Effector CD4-positive, alpha-beta T cell (primary cell): Measurements from ENCODE around the gene BLOC1S1.

Source experiments
- DNase-seq: peaks from one replicate; pipeline ENCODE4 v3.0.0-alpha.2; 2020

The BLOC1S1 gene

DNA sequence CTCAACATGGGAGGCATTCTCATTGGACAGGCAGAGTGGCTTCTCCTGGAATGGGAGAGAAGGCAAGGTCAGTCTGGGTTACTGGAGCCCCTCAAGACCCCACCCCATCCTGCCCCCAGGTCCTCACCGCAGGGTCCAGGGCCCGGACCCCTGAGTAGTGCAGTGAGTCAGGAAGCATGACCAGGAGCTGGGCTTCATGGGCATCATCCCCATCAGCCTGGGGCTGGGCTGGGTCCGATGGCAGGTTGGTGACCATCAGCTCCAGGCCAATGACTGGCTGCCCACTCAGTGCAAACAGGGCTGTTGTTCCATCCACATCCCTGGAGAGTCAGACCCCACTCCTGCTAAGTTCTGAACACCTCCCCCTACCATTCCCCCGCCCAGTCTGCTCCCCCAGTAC, 21.2 kb upstream of the BLOC1S1 start:
- no peak for DNase-seq

GRCh38 chr12:55695349-55695748, 20.5 kb upstream of the BLOC1S1 start:
- DNase-seq, result no peak

- no peak for DNase-seq
Observed at GRCh38 chr12:55696141-55696540, 19.7 kb upstream of the BLOC1S1 start.

GRCh38 chr12:55696796-55697462, 18.9 kb upstream of the BLOC1S1 start:
- no peak for DNase-seq

DNA sequence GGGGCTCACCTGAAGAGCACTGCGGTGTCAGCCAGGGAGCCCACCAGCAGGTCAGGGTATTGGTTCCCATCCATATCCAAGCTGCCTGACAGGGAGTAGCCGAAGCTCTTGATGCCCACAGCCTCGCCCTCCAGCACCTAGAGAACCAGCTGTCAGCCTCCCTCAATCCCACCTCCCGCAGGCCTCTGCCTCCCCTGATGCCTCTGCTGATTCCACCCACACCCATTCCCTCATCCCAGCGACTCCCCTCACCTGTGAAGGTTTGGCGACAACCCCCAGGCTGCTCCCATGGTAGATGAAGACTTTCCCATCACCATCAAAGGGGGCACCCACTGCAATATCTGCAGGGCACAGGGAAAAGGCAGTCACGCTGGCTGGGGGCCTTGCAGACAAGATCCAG, 18.2 kb upstream of the BLOC1S1 start:
- no peak for DNase-seq

DNA sequence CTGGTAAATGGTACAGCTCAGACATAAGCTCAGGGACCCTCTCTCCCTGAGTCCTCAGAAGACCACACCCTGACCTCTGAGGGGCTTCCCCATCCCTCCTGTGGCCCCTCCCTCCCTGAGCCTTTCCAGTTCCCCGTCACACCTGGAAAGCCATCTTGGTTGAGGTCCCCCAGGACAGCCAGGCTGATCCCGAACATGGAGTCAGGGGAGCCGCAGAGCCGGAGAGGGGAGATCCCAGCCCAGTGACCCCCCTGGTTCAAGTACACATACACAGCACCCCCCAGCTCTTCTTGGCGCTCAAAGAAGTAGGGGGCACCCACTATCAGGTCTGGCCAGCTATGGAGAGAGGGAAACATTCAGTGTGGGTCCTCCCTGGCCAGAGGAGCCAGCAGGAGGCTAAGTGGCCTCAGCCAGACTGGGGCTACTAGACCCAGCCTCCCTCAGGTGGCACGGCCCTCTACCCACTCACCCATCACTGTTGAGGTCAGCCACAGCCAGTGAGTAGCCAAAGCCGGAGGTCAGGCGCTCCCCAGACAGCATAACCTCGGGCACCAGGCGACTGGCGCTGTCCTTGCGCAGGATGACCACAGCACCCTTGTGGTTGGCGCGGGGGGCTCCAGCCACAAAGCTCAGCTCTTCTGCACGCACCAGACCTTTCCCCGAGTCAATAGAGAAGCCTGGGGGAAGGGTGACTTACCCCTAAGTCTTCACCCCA, 17.4 kb upstream of the BLOC1S1 start:
- DNase-seq, result no peak

- DNase-seq, result no peak
Observed at GRCh38 chr12:55698965-55699364, 16.9 kb upstream of the BLOC1S1 start.

GRCh38 chr12:55699471-55700055, 16.3 kb upstream of the BLOC1S1 start:
- no peak for DNase-seq

DNA sequence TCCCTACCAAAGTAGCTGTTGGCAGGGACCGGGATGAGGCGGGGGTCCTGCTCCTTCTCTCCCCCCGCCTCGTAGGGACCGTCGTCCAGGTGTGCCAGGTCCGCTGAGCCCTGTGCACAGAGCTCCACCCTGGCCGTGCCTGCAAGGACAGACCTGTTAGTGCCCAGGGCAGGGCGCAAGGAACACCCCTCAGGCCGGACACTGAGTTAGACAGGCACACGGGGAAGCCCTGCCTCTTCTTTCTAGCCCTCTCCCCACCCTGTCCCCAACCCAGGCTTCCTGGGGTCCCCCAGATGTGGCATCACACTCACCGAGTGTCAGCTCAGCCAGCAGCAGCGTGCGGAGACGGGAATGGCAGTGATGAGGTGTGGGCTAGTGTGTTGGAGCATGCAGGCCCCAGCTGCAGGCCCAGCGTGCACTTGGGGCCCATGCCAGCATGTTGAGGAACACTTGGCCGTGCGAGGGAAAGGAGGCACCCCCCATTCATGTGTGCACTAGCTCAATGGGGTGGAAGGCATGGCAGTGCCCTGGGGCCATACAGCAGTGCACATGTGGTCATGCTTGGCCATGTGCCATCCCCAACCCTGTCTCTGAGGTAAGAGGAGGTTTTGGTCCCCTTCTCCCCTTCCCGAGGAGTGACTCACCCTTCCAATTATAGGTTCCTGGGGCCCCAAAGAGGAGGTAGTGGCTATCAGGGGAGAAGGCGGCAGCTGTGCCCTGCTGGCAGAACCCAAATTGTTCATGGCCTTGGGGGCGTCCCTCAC, 15.4 kb upstream of the BLOC1S1 start:
- no peak for DNase-seq

GRCh38 chr12:55702861-55703260, 13.0 kb upstream of the BLOC1S1 start:
- DNase-seq, result no peak

GRCh38 chr12:55703288-55703687, 12.6 kb upstream of the BLOC1S1 start:
- DNase-seq, result no peak

DNA sequence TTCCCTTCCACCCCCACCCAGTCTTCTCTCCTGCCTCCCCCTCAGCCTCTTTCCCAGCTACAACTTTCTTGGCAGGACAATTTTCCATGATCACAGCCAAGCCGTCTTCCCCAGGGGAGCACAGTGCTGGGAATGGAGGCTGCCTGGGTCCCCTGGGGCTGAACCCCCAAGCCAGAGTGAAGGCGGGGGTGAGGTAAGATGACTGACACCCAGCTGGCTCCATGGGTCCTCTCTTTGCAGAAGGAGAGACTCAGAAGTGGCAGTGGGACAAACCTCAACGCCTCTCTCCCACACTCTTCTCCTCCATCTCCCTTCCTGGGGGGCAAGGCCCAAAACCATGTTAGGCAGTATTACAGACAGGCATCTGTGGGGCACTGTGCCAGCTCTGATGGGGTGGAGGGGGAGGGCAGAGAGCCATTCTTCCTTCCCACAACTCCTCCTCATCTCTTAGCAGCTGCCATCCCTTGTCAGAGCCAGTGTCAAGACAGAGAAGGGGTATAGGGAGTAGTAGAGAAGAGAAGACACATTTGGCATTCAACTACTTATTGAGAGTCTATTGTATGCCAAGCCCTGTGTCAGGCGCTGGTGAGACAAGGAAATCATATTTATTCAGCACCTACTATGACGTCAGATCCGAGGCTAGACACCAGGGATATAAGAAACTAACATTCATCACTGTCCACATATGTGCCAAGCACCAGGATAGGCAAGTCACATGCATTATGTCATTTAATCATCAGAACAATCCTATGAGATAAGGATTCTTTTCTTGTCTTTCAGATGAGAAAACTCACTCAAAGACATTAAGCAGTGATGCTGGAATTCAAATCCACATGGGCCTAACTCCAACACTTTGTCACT, 11.7 kb upstream of the BLOC1S1 start:
- no peak for DNase-seq

- DNase-seq, result no peak
Observed at GRCh38 chr12:55704824-55705718, 10.8 kb upstream of the BLOC1S1 start.

DNA sequence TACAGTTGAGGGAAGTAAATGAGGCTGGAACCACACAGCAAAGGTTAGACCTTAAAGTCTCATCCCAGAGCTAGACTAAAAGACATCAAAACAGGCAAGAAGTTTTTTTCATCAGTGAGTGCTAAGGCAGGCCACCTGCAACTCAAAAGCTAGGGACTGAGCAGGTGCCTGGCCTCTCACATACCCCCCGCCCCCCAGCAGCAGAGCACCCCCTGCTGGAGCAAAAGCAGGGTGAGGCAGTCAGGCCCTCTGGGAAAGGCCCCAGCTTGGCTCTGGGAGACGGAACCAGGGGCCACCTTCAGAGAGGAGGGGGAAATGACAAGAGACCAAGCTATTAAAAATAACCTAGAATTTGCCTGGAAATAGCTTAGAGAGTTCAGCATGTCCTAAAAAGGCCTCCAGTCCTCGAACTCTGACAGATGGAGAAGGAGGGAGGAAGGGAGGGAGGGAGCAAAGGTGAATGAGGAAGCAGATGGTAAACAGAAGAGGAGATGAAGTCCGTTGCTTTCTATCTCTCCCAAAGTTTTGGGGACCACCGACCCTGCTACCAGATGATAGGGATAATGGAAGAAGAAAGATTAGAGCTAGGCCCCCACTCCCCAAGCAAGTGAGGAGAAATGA, 10.0 kb upstream of the BLOC1S1 start:
- DNase-seq, result no peak

DNA sequence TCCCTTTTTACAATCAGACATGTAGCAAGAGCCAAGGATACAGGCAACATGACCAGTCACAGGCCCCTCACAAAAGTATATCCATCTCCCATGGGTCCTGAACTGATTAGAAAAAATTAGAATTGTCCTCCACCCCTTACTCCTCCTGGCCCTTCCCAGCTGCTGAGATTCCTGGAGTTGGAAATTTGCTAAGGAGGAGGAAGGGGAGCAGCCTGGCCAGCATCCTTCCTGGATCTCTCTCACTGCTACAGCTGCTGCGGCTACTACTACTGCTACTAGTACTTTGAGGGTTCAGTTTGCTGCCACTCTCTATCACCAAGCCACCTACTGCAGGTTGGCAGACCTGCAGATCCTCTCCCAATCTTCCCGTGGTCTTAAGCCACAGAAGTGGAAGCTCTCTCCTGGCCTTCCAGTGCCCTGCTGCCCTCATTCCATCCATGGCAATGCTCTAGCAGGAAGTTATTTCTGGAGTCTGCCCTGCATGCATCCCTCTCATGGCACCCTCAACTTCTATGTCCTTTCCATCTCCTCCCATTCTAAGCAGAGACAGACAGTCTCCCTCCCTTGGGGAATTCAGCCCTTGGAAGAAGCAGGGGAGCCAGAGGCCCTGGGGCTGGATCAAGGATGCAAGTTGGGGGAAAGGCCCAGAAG, 9.2 kb upstream of the BLOC1S1 start:
- DNase-seq, result no peak

- DNase-seq, result no peak
Observed at GRCh38 chr12:55707219-55707671, 8.6 kb upstream of the BLOC1S1 start.

GRCh38 chr12:55707841-55708694, 7.8 kb upstream of the BLOC1S1 start, which contains the start of gene ITGA7:
Gene ITGA7, minus strand, starts transcription at chr12:55707904. Its CDS starts 222 bp downstream, at chr12:55707682.
- DNase-seq, result peak; percentile 48

- DNase-seq, result no peak
Observed at GRCh38 chr12:55708695-55709233, 7.1 kb upstream of the BLOC1S1 start.
